K562 (cell line): Measurements from ENCODE around the gene PACSIN3.

Source experiments
- BHLHE40 ChIP-seq: IDR thresholded peaks from 2 replicates; pipeline ENCODE4 v1.6.1; 2011; ENCODE audit warnings: low read length, improper control_type of control experiment
- HCFC1 ChIP-seq: IDR thresholded peaks from 2 replicates; pipeline ENCODE4 v1.6.1; 2012; ENCODE audit warnings: low read depth, low read length, improper control_type of control experiment
- REST ChIP-seq, 2 experiments: fragments of 450-650 bp; formaldehyde crosslinking in 1 of 2; IDR thresholded peaks; 2 replicates each; pipeline versions ENCODE4 v1.4.0 to v1.6.1; 2014 to 2020; ENCODE audit warnings: mild to moderate bottlenecking in 2 of 2, borderline replicate concordance in 1 of 2, low read depth in 1 of 2
- RFX5 ChIP-seq: IDR thresholded peaks from 2 replicates; pipeline ENCODE4 v1.6.1; 2011; ENCODE audit warnings: low read depth, mild to moderate bottlenecking, improper control_type of control experiment, low read length
- TAF7 ChIP-seq: fragments of 450-650 bp; IDR thresholded peaks from 2 replicates; pipeline ENCODE4 v1.6.1; 2016; ENCODE audit warnings: missing genetic modification characterization, missing compliant biosample characterization
- THAP12 ChIP-seq: fragments of 250-450 bp; sonication (Bioruptor Pico); IDR thresholded peaks from 2 replicates; pipeline ENCODE4 v1.9.0; 2021; ENCODE audit warnings: mild to moderate bottlenecking, inconsistent platforms
- ZNF766 ChIP-seq: fragments of 200-800 bp; sonication (Bioruptor generic); conservative IDR thresholded peaks from 2 replicates; pipeline ENCODE4 v1.6.1; 2016; ENCODE audit warnings: missing genetic modification characterization, missing compliant biosample characterization
- TF ChIP-seq, protein P1 (sequence below): sonication (generic); formaldehyde crosslinking; IDR thresholded peaks from 2 replicates; pipeline ENCODE4 v1.8.0; 2022; ENCODE audit warnings: missing genetic modification reagents, mild to moderate bottlenecking, borderline replicate concordance
- TF ChIP-seq, protein P2 (sequence below), 3 experiments: IDR thresholded peaks in 2 of 3; conservative IDR thresholded peaks in 1 of 3; 2 replicates each; pipeline ENCODE4 v1.5.1; 2011 to 2012; ENCODE audit warnings: low read length in 3 of 3, mild to moderate bottlenecking in 3 of 3, control low read depth in 2 of 3, improper control_type of control experiment in 1 of 3, inconsistent platforms in 1 of 3, low read depth in 1 of 3, mixed read lengths in 1 of 3, moderate library complexity in 1 of 3; ENCODE audit not compliant: insufficient read depth in 2 of 3
- TF ChIP-seq, protein P3 (sequence below): fragments of 450-650 bp; IDR thresholded peaks from 2 replicates; pipeline ENCODE4 v1.6.1; 2016

DNA sequence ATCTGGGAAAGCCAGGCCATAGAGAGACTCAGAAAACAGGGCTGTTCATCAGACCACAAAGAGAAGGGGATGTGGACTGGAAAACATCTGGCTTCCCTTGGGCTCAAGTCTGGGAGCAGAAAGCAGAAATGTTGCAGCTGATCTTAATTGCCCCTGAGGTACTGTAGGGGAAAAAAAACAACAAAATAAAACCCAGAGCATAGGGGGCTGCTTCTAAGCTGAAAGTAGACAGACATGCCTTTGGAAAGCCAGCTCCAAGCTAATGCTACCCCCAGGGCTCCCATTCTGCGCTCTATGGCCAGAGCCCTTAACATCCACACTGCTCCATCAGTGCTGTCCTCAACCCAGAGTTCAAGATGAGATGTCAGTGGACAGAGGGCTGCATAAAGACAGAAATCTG, 2.0 kb upstream of the PACSIN3 start:
- TF ChIP-seq, protein P1, sequence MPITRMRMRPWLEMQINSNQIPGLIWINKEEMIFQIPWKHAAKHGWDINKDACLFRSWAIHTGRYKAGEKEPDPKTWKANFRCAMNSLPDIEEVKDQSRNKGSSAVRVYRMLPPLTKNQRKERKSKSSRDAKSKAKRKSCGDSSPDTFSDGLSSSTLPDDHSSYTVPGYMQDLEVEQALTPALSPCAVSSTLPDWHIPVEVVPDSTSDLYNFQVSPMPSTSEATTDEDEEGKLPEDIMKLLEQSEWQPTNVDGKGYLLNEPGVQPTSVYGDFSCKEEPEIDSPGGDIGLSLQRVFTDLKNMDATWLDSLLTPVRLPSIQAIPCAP (CRISPR knock-in tag), result no peak
- TF ChIP-seq RFX5, result no peak
- TF ChIP-seq REST (IDR thresholded peaks at IDR 0.05; ENCODE audit: borderline replicate concordance), result no peak
- no peak for TF ChIP-seq REST (CRISPR knock-in tag; IDR thresholded peaks at IDR 0.05; ENCODE audit: low read depth)
- TF ChIP-seq, protein P2, sequence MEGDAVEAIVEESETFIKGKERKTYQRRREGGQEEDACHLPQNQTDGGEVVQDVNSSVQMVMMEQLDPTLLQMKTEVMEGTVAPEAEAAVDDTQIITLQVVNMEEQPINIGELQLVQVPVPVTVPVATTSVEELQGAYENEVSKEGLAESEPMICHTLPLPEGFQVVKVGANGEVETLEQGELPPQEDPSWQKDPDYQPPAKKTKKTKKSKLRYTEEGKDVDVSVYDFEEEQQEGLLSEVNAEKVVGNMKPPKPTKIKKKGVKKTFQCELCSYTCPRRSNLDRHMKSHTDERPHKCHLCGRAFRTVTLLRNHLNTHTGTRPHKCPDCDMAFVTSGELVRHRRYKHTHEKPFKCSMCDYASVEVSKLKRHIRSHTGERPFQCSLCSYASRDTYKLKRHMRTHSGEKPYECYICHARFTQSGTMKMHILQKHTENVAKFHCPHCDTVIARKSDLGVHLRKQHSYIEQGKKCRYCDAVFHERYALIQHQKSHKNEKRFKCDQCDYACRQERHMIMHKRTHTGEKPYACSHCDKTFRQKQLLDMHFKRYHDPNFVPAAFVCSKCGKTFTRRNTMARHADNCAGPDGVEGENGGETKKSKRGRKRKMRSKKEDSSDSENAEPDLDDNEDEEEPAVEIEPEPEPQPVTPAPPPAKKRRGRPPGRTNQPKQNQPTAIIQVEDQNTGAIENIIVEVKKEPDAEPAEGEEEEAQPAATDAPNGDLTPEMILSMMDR (IDR thresholded peaks at IDR 0.05 in 2 of 3, conservative IDR thresholded peaks at IDR 0.05 in 1 of 3; ENCODE audit: insufficient read depth in 2 of 3, low read depth in 1 of 3, low read length in 3 of 3), result no peak
- TF ChIP-seq ZNF766 (CRISPR knock-in tag), result no peak
- no peak for TF ChIP-seq BHLHE40
- TF ChIP-seq, protein P3, sequence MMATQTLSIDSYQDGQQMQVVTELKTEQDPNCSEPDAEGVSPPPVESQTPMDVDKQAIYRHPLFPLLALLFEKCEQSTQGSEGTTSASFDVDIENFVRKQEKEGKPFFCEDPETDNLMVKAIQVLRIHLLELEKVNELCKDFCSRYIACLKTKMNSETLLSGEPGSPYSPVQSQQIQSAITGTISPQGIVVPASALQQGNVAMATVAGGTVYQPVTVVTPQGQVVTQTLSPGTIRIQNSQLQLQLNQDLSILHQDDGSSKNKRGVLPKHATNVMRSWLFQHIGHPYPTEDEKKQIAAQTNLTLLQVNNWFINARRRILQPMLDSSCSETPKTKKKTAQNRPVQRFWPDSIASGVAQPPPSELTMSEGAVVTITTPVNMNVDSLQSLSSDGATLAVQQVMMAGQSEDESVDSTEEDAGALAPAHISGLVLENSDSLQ, result no peak
- no peak for TF ChIP-seq HCFC1
- TF ChIP-seq THAP12 (CRISPR knock-in tag), result no peak
- no peak for TF ChIP-seq TAF7 (tag)
